PC-3 (cell line): Measurements from ENCODE around the gene COQ10A. TPM values are rescaled to one million over a fixed set of nuclear protein-coding genes. Genes with fewer than 3 reads are reported as not detected.

Source experiments
- ATAC-seq: fragments of 200-7000 bp; cut with Tn5 transposase; 2 replicates; pipeline ENCODE4 v1.9.1; 2020; ENCODE audit warnings: mild to moderate bottlenecking, moderate library complexity
- BruUV-seq: library from RNA; stranded (reverse); fragments of 400-500 nt; replicated peaks from 2 replicates; lab custom pipeline; 2021; lab: Mats Ljungman, UMichigan
- CTCF ChIA-PET: fragments of 300-600 bp; sonication (Branson Sonifier 250); formaldehyde crosslinking; loops from one replicate; lab custom pipeline; 2022; ENCODE audit warnings: antibody characterized with exemption; lab: Charles Lee
- POLR2A ChIA-PET: fragments of 300-600 bp; sonication (Branson Sonifier 250); formaldehyde crosslinking; loops from one replicate; lab custom pipeline; 2022; ENCODE audit warnings: antibody characterized with exemption; ENCODE audit not compliant: unreplicated experiment; lab: Charles Lee
- DNase-seq: peaks from one replicate; pipeline ENCODE4 v3.0.0-alpha.2; 2015
- H2AFZ ChIP-seq: fragments of 300-600 bp; sonication (generic); 2 replicates; pipeline ENCODE4 v1.6.0; 2016; ENCODE audit warnings: antibody characterized with exemption, low read length
- H3F3A ChIP-seq: fragments of 300-600 bp; sonication (generic); one replicate; pipeline ENCODE4 v1.6.0; 2017; ENCODE audit warnings: antibody characterized with exemption, low read length, control low read depth, mild to moderate bottlenecking; ENCODE audit not compliant: unreplicated experiment
- H3K27ac ChIP-seq: fragments of 300-600 bp; sonication (generic); 2 replicates; pipeline ENCODE4 v1.5.1; 2016; ENCODE audit warnings: mild to moderate bottlenecking, low read length
- H3K27me3 ChIP-seq: fragments of 300-600 bp; sonication (generic); 2 replicates; pipeline ENCODE4 v1.6.1; 2016; ENCODE audit warnings: low read length, mixed read lengths
- H3K36me3 ChIP-seq: fragments of 300-600 bp; sonication (generic); 2 replicates; pipeline ENCODE4 v1.6.1; 2016; ENCODE audit warnings: low read depth, mixed run types, low read length, mixed read lengths
- H3K4me1 ChIP-seq: fragments of 300-600 bp; sonication (generic); 2 replicates; pipeline ENCODE4 v1.5.1; 2016; ENCODE audit warnings: low read length; ENCODE audit not compliant: insufficient read depth
- H3K4me2 ChIP-seq: fragments of 300-600 bp; sonication (generic); 2 replicates; pipeline ENCODE4 v1.6.0; 2016; ENCODE audit warnings: low read length
- H3K4me3 ChIP-seq: fragments of 300-600 bp; sonication (generic); 2 replicates; pipeline ENCODE4 v1.5.1; 2016; ENCODE audit warnings: mild to moderate bottlenecking, low read length, mixed read lengths
- H3K79me2 ChIP-seq: fragments of 300-600 bp; sonication (generic); 2 replicates; pipeline ENCODE4 v1.6.1; 2017; ENCODE audit warnings: low read length, mixed read lengths
- H3K9ac ChIP-seq: fragments of 300-600 bp; sonication (generic); 2 replicates; pipeline ENCODE4 v1.6.0; 2016; ENCODE audit warnings: mild to moderate bottlenecking, low read length
- H3K9me2 ChIP-seq: fragments of 300-600 bp; sonication (generic); replicated peaks from 2 replicates; pipeline ENCODE4 v1.6.1; 2016; ENCODE audit warnings: mixed run types, low read length, mixed read lengths
- H3K9me3 ChIP-seq: fragments of 300-600 bp; sonication (generic); 2 replicates; pipeline ENCODE4 v1.6.1; 2016; ENCODE audit warnings: low read length, mixed read lengths
- H4K20me1 ChIP-seq: fragments of 300-600 bp; sonication (generic); 2 replicates; pipeline ENCODE4 v1.6.1; 2016; ENCODE audit warnings: low read length, mixed read lengths
- CTCF ChIP-seq: fragments of 300-600 bp; sonication (generic); conservative IDR thresholded peaks from 2 replicates; pipeline ENCODE4 v1.5.1; 2017; ENCODE audit warnings: antibody characterized with exemption, low read depth, mild to moderate bottlenecking, low read length
- EZH2 ChIP-seq: fragments of 300-600 bp; sonication (generic); IDR thresholded peaks from one replicate; pipeline ENCODE4 v1.6.1; 2017; ENCODE audit warnings: antibody characterized with exemption, mild to moderate bottlenecking, low read length; ENCODE audit not compliant: unreplicated experiment
- EZH2phosphoT487 ChIP-seq: fragments of 300-600 bp; sonication (generic); IDR thresholded peaks from 2 replicates; pipeline ENCODE4 v1.6.1; 2018; ENCODE audit warnings: mild to moderate bottlenecking, antibody characterized with exemption, low read length, borderline replicate concordance
- intact Hi-C: fragments of 100-400 bp; cut with micrococcal nuclease; formaldehyde crosslinking; loops from 2 replicates; pipeline ENCODE4 v1.9.0; 2023
- total RNA-seq: library from RNA; depleted of rRNA; stranded (reverse); fragments of >200 nt; gene quantifications from 2 replicates; pipeline ENCODE4 v1.2.3, GENCODE V29; 2014

The COQ10A gene
- total RNA-seq, 1 experiment from 2014 or later = 9.8 TPM

DNA sequence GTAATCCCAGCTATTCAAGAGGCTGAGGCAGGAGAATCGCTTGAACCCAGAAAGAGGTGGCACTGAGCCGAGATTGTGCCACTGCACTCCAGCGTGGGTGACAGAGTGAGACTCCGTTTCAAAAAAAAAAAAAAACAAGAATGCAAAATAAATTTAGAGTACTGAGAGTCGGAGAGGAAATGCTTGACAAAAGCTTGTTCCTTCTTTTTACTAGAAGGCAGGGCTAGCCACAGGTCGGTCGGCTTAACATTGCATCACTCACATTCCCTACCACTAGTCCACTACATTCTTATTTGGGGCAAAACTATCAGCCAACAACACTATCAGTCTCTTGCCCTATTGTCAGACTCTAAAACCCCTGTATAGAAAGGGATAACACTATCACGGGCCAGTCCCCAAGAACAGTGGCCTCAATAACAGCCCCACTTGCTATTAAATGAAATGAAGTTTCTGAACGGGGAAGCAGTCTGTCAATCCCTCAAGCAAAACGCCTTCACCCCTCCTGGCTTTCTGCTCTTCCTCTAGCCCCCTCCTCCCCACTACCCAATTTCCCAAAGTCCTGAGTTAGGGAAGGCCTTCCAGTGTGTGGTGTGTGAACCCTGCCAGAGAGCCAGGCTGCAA, 46.0 kb upstream of the COQ10A start:
- H3F3A ChIP-seq = no peaks in the 10 kb centered on the region
- no TSS peak for BruUV-seq
- intact Hi-C loops = loop anchor here (5.0 kb wide), 1 partner anchor 47 kb away; the partner anchor contains the start of gene COQ10A
- H3K27me3 ChIP-seq = no peaks in the 10 kb centered on the region
- H3K27ac ChIP-seq = peak overlapping the region; percentile 81
- H3K4me3 ChIP-seq = peak overlapping the region; percentile 90
- H3K9me3 ChIP-seq = no peaks in the 10 kb centered on the region
- H4K20me1 ChIP-seq = no peaks in the 10 kb centered on the region
- no peaks in the 10 kb centered on the region for H3K36me3 ChIP-seq
- TF ChIP-seq CTCF (no peak), EZH2 (no peak), EZH2phosphoT487 (no peak)
- DNase-seq (peak; percentile 33), ATAC-seq (no peak)
- ChIA-PET CTCF (interaction anchor here (0.6 kb wide), 2 partner anchors 14 to 118 kb away, joined by 3 read pairs; partner anchors contain the start of gene IL23A), POLR2A (interaction anchor here (0.7 kb wide), 1 partner anchor 31 kb away, joined by 18 read pairs; no protein-coding TSS in a partner anchor)
- peaks cover 22% of the 10 kb centered on the region for H3K4me1 ChIP-seq
- peaks cover 34% of the 10 kb centered on the region for H3K79me2 ChIP-seq
- H3K4me2 ChIP-seq = peak overlapping the region; percentile 94
- peak overlapping the region; percentile 82 for H3K9ac ChIP-seq
- peak overlapping the region; percentile 89 for H2AFZ ChIP-seq
- H3K9me2 ChIP-seq = no peaks in the 10 kb centered on the region

DNA sequence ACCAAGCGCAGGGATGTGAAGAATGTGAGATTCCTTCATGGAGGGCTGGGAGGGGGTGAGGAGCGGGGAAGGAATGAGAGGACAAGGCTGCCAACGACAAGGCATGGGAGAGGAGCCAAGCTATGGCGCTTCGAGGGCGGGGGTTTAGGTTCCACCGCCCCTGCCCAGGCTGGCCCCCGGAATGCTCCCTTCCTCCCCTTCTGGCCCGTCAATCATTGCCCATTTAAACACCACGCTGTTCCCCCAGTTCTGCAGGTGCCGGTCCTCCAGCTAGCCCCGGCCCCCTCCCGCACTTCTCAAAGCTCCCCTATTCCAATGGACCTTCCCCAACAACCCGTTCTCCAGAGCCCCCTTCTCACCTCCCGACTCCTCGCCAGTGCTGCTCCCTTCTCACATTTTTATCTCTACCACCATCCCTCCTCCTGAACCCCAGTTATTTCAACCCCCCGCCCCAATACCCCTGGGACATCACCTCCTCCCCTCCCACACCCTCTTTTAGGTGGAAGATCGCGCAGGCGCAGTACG, 45.4 kb upstream of the COQ10A start:
- ChIA-PET POLR2A (interaction anchor here (0.7 to 1.3 kb wide), 2 partner anchors 93 to 228 kb away, joined by 3 to 17 read pairs; partner anchors contain the start of genes ESYT1 and TIMELESS), CTCF (interaction anchor here (0.6 to 1.6 kb wide), 7 partner anchors 14 to 492 kb away, joined by 3 to 9 read pairs (median 5); partner anchors contain the start of genes IL23A and SMARCC2)
- no peaks in the 10 kb centered on the region for H3F3A ChIP-seq
- peak overlapping the region; percentile 89 for H2AFZ ChIP-seq
- peak overlapping the region; percentile 81 for H3K27ac ChIP-seq
- ATAC-seq (peak; percentile 16), DNase-seq (peak; percentile 52)
- peak overlapping the region; percentile 94 for H3K4me2 ChIP-seq
- H3K4me1 ChIP-seq = peaks cover 22% of the 10 kb centered on the region
- intact Hi-C loops = loop anchor here (5.0 kb wide), 1 partner anchor 46 kb away; the partner anchor contains the start of gene COQ10A
- H3K36me3 ChIP-seq = no peaks in the 10 kb centered on the region
- TF ChIP-seq EZH2 (no peak), EZH2phosphoT487 (no peak), CTCF (no peak)
- peak overlapping the region; percentile 82 for H3K9ac ChIP-seq
- no peaks in the 10 kb centered on the region for H3K27me3 ChIP-seq
- no peaks in the 10 kb centered on the region for H4K20me1 ChIP-seq
- TSS peak; percentile 85 for BruUV-seq
- H3K4me3 ChIP-seq = peak overlapping the region; percentile 90
- peaks cover 35% of the 10 kb centered on the region for H3K79me2 ChIP-seq
- H3K9me2 ChIP-seq = no peaks in the 10 kb centered on the region
- no peaks in the 10 kb centered on the region for H3K9me3 ChIP-seq
